Measurements from ENCODE around the gene SCAI.
"Not testable (repeated sequence)": the region's sequence is repeated elsewhere in the genome, so short reads cannot be mapped to it uniquely, and the experiment has no call there.

SCAI gene

DNA sequence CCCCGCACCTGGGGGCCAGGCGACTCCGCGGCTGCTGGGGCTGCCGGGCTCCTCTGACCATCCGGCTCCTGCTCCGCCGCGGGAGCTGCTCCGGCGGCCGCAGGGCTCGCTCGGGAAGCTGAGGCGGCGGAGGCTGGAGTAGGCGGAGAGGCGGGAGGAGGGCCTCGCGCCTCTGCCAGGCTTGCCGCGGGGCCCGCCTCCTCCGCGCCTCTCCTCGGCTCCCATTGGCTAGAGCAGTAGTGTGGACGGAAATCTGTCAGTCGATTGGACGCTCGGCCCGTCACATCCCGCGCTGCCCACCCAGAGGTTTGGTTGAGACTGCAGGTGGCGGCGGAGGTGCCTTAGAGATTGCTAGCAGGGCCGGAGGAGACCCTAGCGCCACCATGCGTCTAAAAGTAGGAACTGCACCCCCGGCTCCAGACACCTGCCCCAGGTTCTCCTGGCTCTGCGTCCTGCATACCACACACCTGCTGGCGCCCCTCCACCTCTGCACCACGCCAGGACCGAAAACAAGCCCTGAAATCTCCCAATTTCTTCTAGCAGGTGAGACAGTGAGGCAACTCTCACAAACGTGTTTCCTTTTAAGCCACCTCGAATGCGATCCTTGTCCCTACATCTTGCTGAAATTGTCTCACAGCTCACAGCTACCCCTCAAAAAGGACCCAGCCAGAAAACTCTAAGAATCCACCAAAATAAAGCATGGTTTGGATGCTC is at the start of gene SCAI:
SCAI (minus strand) TSS at position 152 of the 714 bp plus-strand sequence; CDS start at position 61, 91 bp downstream.
- peak; percentile 98 for DNase-seq

DNA sequence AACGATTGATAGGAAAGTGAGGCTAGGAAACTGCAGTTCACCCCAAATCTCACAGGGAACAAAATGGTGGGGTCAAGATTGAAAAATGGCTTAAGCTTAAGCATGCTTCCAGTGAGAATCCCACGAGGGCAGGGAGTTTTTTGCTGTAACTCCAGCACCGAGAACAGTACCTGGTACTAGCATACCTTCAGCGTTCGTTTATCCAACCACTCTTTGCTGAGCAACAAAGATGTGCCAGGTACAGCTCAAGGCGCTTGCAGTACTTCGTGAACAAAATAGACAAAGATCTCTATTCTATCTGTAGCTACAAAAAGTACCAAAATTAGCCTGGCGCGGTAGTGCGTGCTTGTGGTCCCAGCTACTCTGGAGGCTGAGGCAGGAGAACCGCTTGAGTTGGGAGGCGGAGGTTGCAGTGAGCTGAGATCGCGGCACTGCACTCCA is 47.1 kb upstream of the SCAI start:
- DNase-seq: no peak

DNA sequence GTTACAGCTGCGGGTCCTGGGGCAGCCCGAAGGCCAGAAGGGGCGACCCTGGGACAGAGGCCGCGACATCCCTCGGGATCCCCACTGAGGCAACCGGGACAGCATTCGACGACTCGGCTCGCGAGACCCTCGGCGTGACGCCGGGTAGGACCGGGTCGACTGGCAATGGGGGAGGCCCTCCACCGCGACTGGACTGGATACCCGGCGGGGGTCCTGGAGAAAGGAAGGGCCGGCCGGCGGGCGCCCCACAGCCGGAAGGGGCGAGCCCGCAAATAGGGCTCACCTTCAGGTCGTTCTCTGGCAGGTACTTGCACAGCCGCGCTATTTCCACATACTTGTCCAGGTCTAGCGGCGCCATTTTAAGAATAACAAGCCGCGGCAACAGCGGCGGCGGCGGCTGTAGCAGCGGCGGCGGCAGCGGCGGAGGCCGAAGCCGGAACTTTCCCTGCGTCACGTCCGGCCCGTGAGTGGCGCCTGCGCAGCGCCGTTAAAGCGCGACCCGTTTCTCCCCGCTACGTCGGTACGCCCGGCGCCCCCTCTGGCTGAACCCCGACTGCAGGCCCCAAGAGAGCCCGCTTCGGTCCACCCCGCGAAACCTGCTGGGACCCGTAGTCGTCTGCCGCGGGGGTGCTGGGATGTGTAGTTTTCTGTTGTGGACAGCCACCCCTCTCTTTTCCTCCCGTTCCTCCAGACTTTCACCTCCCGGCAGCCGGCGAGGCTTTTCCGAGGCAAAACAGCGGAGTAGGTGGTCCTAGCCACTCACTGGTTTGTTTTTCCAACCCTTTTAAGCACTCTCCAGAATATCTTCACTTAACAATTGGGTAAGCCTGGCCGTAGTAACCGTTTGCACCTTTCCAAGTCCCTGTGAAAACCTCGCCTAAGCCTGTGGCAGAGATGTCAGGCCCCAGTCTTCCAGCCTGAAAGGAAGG is 46.3 kb upstream of the SCAI start, which contains the start of gene PPP6C:
PPP6C (minus strand) TSS at position 443 of the 929 bp plus-strand sequence; CDS start at position 358, 85 bp downstream.
- DNase-seq: peak; percentile 55

DNA sequence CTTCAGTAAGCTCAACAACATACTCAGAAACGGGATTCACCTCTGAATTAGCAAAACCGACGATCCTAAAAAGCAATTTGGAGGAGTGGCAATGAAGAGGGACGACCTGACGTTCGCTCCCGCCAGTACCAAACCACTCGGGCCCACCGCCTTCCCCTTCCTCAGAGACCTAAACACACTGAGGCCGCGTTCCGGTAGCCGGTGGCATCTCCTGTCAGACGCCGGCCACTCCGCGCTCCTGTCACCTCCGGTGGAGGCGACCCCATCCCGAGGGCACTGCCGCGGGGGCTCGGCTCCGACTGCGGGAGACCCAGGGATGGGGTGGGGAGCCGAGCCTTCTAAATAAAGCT is 45.7 kb upstream of the SCAI start:
- no peak for DNase-seq

DNA sequence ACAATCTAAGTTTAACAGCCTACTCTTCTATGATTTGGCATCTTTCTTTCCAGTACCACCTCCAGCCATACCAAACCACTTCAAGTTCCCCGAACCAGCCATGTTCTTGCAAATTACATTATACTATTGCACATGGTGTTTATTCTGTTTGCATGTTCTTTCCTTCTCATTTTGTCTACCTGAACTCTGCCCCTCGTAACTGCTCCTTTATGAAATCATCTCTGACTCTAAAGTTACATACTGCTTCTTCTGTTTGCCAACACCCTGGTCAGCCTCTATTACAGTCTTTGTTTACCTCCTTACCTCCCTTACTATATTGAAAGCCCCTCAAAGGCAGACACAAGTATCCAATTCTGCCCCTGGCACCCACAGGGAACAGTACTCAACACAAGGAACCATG is 40.2 kb upstream of the SCAI start:
- no peak for DNase-seq

DNA sequence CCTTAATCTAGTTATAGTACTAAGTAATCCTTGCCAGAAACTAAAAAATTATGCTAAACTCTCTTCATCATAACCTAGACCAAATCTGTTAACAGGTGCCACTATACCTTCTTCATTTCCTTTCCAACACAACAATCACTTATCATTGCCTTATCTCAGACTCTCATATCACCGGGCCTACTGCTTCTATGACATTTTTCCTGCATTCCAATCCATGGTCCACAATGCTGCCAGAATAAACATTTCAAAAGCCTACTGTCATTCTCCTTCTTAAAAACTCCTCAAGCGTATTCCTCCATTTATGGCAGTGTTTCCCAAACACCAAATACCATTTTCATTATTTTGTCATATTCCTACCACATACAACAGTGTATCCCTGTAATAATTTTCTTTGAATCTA is 39.7 kb upstream of the SCAI start:
- DNase-seq: no peak

DNA sequence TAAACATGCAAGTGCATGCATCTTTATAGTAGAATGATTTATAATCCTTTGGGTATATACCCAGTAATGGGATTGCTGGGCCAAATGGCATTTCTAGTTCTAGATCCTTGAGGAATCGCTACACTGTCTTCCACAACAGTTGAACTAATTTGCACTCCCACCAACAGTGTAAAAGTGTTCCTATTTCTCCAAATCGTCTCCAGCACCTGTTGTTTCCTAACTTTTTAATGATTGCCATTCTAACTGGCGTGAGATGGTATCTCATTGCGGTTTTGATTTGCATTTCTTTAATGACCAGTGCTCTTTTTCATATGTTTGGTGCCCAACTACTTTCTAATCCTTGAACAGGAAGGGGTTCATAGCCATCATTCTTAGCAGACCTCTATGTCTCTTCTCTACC is 38.4 kb upstream of the SCAI start:
- DNase-seq: not testable (repeated sequence)

DNA sequence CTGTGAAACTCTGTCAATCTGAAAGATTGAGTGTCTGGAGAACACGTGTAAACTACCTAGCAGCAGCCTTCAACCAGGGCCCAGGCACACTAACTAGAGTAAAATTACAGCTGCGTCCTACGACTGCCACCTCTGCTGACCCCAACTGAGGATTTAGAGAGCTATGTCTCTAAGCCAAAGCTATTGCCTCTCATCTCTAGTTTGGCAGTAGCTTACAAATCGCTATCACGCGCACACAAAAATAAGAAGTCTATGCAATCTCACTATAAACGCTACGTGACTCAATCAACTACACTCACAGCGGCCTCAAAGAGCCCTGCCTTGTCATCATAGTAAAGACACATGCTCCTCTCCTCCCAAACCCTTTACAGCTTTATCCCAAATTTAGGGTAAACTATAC is 37.5 kb upstream of the SCAI start:
- DNase-seq: no peak

DNA sequence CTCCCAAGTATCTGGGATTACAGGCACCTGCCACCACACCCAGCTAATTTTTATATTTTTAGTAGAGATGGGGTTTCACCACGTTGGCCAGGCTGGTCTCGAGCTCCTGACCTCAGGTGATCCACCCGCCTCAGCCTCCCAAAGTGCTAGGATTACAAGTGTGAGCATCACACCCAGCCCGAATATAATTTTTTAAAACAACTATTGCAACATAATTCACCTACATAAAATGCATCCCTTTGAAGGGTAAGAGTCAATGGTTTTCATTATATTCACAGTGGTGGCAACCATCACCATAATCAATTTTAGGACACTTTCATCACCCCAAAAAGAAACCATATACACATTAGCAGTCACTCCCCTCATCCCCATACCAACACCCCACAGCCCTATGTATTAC is 36.4 kb upstream of the SCAI start:
- not testable (repeated sequence) for DNase-seq

DNA sequence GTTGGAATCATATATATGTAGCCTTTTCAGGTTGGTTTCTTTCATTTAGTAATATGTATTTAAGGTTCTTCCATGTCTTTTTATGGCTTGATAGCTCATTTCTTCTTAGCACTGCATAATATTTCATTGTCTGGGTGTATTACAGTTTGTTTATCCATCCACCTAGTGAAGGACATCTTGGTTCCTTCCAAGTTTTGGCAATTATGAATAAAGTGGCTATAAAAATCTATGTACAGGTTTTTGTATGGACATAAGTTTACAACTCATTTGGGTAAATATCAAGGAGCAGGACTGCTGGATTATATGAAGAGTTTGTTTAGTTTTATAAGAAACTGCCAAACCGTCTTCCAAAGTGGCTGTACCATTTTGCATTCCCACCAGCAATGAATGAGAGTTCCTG is 34.6 kb upstream of the SCAI start:
- DNase-seq: no peak

DNA sequence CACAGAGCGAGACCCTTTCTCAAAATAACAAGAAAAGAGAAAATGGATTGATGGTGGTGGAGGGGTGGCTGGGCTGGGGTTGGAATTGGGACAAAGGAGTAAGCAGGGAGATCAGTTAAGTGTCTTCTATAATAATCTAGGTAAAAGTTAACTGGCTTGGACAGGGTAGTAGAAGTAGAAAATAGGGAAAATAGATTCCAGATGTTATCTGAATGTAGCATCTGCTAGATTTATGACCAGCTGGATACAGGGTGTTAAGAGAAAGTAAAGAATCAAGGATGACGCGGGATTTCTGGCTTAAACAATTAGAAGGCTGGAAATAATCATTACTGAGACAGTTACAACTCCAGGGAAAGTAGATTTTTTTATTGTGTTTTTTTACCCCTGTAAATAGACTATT is 33.3 kb upstream of the SCAI start:
- no peak for DNase-seq

DNA sequence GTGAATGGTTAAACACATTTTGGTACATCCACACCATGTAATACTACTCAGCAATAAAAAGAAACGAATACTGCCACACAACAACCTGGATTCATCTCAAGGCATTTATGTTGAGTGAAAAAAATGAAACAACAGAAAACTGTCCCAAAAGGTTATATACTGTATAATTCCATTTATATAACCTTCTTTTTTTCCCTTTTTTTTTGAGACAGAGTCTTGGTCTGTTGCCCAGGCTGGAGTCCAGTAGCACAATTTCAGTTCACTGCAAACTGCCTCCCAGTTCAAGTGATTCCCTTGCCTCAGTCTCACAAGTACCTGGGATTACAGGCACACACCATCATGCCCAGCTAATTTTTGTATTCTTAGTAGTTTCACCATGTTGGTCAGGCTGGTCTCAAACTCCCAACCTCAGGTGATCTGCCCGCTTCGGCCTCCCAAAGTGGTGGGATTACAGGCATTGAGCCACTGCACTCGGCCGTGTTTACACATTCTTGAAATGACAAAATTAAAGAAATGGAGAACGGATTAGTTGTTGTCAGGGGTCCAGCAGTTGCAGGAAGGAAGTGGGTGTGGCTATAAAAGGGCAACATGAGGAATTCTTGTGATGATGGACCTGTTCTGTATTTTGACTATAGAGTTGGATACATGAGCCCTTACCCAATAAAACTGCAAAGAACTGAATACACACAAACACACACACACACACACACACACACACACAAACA is 28.9 kb upstream of the SCAI start:
- DNase-seq: no peak

DNA sequence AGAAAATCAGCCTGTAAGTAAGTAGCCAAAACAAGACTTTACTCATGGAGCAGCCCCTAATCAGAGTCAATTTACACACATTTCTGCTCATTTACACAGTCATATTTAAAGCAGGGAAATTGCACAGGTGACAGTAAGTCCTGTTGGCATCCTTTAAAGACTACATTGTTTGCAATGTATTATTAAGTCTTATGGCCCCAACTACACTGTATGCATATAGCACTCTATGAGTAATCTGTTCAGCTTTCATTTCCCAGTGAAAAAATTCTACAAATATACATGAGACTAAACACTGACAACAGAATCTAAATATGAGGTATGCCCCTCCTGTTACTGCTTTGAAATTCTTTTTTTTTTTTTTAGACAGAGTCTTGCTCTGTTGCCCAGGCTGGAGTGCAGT is 26.6 kb upstream of the SCAI start:
- no peak for DNase-seq

DNA sequence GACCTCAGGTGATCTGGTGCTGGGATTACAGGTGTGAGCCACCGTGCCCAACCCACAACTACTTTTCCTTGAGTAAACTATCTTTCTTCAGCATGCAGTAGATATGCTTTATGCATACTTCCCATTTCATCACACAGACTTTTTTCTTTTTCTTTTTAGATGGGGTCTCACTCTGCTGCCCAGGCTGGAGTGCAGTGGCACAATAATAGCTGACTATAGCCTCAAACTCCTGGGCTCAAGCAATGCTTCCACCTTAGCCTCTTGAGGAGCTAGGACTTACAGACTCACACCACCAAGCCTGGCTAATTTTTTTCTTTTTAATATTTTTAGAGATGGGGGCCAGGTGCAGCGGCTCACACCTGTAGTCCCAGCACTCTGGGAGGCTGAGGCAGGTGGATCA is 23.4 kb upstream of the SCAI start:
- DNase-seq: no peak

DNA sequence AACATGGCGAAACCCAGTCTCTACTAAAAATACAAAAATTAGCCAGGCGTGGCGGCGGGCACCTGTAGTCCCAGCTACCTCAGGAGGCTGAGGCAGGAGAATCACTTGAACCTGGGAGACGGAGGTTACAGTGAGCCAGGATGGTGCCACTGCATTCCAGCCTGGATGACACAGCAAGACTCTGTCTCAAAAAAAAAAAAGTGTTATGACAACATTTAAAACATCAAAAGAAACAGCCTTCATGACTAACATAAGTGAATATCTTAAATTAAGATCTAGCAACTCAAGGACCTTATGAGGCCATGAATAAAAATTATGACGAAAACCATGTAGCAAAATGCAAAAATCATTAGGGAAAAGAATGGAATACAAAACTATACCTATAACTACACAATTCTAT is 19.6 kb upstream of the SCAI start:
- not testable (repeated sequence) for DNase-seq

DNA sequence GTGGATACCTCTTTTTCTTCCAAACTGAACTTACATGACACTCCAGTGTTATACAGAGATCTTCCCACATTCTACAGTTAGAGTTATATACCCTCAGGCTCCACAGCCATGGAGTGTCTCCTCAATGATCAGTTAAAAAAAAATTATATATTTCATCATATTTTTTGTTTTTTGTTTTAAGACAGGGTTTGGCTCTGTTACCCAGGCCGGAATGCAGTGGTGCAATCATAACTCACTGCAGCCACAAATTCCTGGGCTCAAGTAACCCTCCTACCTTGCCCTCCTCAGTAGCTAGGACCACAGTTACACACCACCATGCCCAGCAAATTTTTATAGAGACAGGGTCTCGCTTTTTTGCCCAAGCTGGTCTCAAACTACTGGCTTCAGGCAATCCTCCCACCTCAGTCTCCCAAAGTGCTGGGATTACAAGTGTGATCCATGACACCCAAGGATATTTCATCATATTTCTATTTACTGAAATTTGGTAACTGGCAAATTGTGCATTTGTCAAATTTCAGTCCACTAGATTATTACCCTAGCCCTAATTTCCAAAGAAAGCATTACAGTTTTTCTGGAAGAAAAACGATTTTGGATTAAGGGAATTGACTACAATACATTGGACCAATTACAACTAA is 18.1 kb upstream of the SCAI start:
- DNase-seq: no peak

DNA sequence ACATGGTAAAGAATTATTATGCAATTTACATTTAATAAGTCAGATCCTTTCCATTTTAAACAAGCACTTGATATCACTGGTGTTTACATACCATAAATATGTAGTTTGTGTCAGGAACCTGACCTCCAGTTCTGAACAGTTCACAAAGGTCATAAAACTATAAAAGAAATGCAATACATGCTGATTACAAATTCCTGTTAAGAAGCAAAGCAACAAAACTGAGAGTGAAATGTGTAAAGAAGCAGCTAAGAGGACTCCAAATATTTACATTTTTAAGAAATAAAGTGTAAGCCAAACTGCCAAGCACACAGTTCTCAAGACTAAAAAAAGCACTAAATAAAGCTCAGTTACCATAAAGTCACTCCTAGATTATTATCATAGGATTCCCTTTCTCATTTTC is 17.4 kb upstream of the SCAI start:
- DNase-seq: no peak

DNA sequence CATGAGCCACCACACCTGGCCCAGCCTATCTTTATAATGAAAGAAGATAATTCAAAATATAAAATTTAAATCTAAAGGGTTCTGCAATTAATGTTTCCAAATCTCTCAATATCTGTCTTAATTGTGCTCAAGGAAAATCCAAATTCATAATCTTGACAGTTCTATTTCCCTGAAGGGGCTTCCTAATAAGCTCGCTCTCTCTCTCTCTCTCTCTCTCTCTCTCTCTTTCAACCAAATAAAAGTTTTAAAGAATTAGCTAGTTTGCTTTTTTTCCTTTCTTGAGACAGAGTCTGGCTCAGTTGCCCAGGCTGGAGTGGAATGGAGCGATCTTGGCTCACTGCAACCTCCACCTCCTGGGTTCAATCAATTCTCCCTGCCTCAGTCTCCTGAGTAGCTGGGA is 13.2 kb upstream of the SCAI start:
- no peak for DNase-seq

DNA sequence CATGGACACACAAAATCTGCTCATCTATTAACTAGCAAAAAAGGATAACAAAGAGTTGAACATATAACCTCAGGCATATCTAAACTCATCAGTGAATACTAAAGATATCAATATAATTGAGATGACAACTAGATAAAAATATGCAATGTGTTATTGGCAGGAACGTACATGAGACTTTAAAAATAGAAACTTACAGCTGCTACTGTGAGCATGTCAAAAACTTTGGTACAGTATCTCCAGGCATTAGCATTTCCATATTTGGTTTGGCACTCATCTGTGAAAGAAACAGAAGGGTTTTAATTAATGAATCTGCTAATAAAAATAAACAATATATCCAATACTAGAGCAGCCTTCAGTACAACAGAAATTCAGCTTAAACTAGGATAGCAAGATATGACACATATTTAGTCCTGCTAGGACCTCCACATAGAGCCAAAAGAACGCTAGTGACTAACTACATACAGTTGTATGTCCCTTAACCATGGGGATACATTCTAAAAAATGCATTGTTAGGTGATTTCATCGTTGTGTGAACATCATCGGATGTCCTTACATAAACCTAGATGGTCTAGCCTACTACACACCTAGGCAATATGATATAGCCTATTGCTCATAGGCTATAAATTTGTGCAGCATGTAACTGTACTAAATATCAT is 10.5 kb upstream of the SCAI start:
- DNase-seq: no peak

DNA sequence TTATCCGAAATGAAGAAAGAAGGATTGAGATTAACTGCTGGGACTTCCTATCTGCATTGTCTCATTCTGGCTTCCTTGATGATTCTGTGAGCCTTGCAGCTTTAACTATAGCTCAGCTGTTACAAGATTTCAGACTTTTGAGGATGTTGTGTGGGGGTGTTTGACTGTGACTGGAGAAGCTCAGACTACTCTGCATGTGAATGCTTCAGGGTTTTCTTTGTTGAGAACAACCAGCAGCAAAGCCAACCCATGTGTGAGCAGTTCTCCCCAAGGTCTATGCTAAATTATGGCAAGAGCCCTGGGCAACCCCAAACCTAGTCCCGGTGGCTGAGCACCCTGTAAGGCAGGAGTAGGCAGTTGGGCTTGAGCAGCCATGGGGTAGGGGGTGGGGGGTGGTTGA is 8.4 kb upstream of the SCAI start:
- DNase-seq: no peak

DNA sequence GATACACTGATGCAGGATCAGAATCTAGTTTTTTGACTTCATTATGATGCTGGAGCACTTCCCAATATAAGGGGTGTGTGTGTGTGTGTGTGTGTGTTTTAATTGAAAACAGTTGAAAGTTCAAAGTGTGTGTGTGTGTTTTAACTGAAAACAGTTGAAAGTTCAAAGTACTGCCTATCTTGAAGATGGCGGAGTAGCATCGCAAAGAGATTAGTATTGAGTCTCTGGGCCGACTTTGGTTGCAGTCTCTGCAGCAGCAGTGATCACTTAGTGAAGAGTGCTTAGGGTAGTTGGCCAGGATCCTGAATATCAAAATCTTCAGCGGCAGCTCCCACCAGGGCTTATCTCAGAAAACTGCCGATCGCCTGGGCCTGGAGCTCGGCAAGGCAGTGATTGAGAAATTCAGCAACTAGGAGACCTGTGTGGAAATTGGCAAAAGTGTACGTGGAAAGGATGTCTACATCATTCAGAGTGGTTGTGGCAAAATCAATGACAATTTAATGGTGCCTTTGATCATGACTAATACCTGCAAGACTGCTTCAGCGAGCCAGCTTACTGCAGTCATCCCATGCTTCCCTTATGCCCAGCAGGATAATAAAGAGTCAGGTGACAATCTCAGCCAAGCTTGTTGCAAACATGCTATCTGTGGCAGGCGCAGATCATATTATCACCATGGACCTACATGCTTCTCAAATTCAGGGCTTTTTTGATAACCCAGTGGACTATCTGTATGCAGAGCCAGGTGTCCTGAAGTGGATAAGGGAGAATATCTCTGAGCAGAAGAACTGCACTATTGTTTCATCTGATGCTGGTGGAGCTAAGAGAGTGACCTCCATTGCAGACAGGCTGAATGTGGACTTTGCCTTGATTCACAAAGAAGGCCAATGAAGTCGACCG is 7.3 kb upstream of the SCAI start:
- DNase-seq: no peak

Data from NCI-H2029 treated with DMSO at 0.1 percent for 48 hours (cell line).